Hepatocyte (in vitro differentiated cells): ENCODE results near the gene OR13A1. TPM values are rescaled to one million over a fixed set of nuclear protein-coding genes. Genes with fewer than 3 reads are reported as not detected.
A peak's percentile ranks its signal among the peaks of the same experiment; 100 is the strongest.
"Not testable (repeated sequence)": the region's sequence is repeated elsewhere in the genome, so short reads cannot be mapped to it uniquely, and the experiment has no call there.

Experiments
- DNase-seq: peaks from one replicate; pipeline ENCODE4 v3.0.0-alpha.2; 2016; ENCODE audit warnings: low spot score
- H2AFZ ChIP-seq: fragments of 200-600 bp; sonication (generic); 2 replicates; pipeline ENCODE4 v1.6.0; 2016; ENCODE audit warnings: antibody characterized with exemption, mild to moderate bottlenecking
- H3K27ac ChIP-seq: fragments of 200-600 bp; sonication (generic); 2 replicates; pipeline ENCODE4 v1.5.1; 2016; ENCODE audit warnings: mild to moderate bottlenecking
- H3K27me3 ChIP-seq: fragments of 200-600 bp; sonication (generic); 2 replicates; pipeline ENCODE4 v1.6.1; 2016
- H3K36me3 ChIP-seq: fragments of 200-600 bp; sonication (generic); replicated peaks from 2 replicates; pipeline ENCODE4 v1.5.1; 2016; ENCODE audit warnings: low read depth; ENCODE audit not compliant: insufficient read depth
- H3K4me1 ChIP-seq: fragments of 200-600 bp; sonication (generic); 2 replicates; pipeline ENCODE4 v1.5.1; 2016; ENCODE audit warnings: mild to moderate bottlenecking, moderate library complexity; ENCODE audit not compliant: insufficient read depth
- H3K4me2 ChIP-seq: fragments of 200-600 bp; sonication (generic); 2 replicates; pipeline ENCODE4 v1.6.0; 2016
- H3K4me3 ChIP-seq: fragments of 200-600 bp; sonication (generic); 2 replicates; pipeline ENCODE4 v1.5.1; 2016; ENCODE audit warnings: mild to moderate bottlenecking
- H3K79me2 ChIP-seq: fragments of 200-600 bp; sonication (generic); 2 replicates; pipeline ENCODE4 v1.6.0; 2017; ENCODE audit warnings: mild to moderate bottlenecking
- H3K9me2 ChIP-seq: fragments of 200-600 bp; sonication (generic); replicated peaks from 2 replicates; pipeline ENCODE4 v1.6.0; 2017; ENCODE audit warnings: mild to moderate bottlenecking; ENCODE audit not compliant: insufficient read depth
- H3K9me3 ChIP-seq: fragments of 200-600 bp; sonication (generic); 2 replicates; pipeline ENCODE4 v1.5.1; 2016; ENCODE audit warnings: low read depth, mild to moderate bottlenecking
- H4K20me1 ChIP-seq: fragments of 200-600 bp; sonication (generic); 2 replicates; pipeline ENCODE4 v1.6.0; 2016; ENCODE audit warnings: mild to moderate bottlenecking; ENCODE audit not compliant: insufficient read depth, poor library complexity, severe bottlenecking
- EZH2 ChIP-seq: fragments of 200-600 bp; sonication (generic); IDR thresholded peaks from 2 replicates; pipeline ENCODE4 v1.6.1; 2016; ENCODE audit warnings: antibody characterized with exemption, mild to moderate bottlenecking, borderline replicate concordance
- EZH2phosphoT487 ChIP-seq: fragments of 200-600 bp; sonication (generic); IDR thresholded peaks from one replicate; pipeline ENCODE4 v1.6.1; 2018; ENCODE audit warnings: antibody characterized with exemption, mild to moderate bottlenecking, low read depth, moderate library complexity; ENCODE audit not compliant: unreplicated experiment, severe bottlenecking
- WGBS: methylation state at CpG from one replicate; pipeline ENCODE4 v1.1.6; 2016; ENCODE audit warnings: low lambda C conversion rate; ENCODE audit errors: missing lambda C conversion rate; 5-methylcytosine and 5-hydroxymethylcytosine counted together
- polyA plus RNA-seq: library from polyadenylated mRNA; unstranded; fragments of >200 nt; fragmentation: Nextera tagmentation; extraction: Ambion mirVana; gene quantifications from 2 replicates; pipeline ENCODE4 v1.2.1, GENCODE V29; 2016
- total RNA-seq: library from RNA; depleted of rRNA; stranded (reverse); fragments of >200 nt; gene quantifications from 2 replicates; pipeline ENCODE4 v1.2.3, GENCODE V29; 2014
- TF ChIP-seq, protein P1 (sequence below): fragments of 200-600 bp; sonication (generic); IDR thresholded peaks from 2 replicates; pipeline ENCODE4 v1.5.1; 2016; ENCODE audit warnings: antibody characterized with exemption, mild to moderate bottlenecking; ENCODE audit not compliant: poor library complexity

Gene OR13A1, protein sequence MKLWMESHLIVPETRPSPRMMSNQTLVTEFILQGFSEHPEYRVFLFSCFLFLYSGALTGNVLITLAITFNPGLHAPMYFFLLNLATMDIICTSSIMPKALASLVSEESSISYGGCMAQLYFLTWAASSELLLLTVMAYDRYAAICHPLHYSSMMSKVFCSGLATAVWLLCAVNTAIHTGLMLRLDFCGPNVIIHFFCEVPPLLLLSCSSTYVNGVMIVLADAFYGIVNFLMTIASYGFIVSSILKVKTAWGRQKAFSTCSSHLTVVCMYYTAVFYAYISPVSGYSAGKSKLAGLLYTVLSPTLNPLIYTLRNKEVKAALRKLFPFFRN
- total RNA-seq (0.37 TPM in 1 of 2 replicates, not detected in the other), polyA plus RNA-seq (not detected in 2 replicates)

DNA sequence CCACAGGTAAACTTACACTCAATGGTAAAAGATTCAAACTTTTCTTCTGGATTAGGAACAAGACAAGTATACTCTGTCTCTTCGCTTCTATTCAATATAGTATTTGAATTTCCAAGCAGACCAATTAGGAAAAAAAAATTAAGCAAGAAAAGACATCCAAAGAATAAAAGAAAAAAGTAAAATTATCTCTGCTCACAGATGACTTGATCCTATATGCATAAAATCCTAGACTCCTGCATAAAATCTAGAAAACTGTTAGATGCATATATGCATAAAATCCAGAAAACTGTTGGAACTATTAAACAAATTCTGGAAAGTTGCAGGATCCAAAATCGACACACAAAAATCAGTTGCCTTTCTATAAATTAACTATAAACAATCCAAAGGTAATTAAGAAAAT, at the start of gene OR13A1:
TSS of gene OR13A1 (minus strand) at position 101 of the 400 bp plus-strand sequence. CDS start 11,186 bp downstream, outside the sequence.
- no peak within 1 kb of the TSS for H3K4me3 ChIP-seq
- H3K79me2 ChIP-seq, result no peaks in the 10 kb centered on the region
- no peaks in the 10 kb centered on the region for H3K36me3 ChIP-seq
- no peak for TF ChIP-seq EZH2
- TF ChIP-seq, protein P1, sequence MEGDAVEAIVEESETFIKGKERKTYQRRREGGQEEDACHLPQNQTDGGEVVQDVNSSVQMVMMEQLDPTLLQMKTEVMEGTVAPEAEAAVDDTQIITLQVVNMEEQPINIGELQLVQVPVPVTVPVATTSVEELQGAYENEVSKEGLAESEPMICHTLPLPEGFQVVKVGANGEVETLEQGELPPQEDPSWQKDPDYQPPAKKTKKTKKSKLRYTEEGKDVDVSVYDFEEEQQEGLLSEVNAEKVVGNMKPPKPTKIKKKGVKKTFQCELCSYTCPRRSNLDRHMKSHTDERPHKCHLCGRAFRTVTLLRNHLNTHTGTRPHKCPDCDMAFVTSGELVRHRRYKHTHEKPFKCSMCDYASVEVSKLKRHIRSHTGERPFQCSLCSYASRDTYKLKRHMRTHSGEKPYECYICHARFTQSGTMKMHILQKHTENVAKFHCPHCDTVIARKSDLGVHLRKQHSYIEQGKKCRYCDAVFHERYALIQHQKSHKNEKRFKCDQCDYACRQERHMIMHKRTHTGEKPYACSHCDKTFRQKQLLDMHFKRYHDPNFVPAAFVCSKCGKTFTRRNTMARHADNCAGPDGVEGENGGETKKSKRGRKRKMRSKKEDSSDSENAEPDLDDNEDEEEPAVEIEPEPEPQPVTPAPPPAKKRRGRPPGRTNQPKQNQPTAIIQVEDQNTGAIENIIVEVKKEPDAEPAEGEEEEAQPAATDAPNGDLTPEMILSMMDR, result no peak
- no peak for TF ChIP-seq EZH2phosphoT487
- H3K4me2 ChIP-seq, result no peak within 1 kb of the TSS
- H2AFZ ChIP-seq, result no peak within 1 kb of the TSS
- no peaks in the 10 kb centered on the region for H3K9me2 ChIP-seq
- WGBS, result 83% methylated on average over 2 of the region's 2 CpGs
- H3K27ac ChIP-seq, result no peak within 1 kb of the TSS
- no peaks in the 10 kb centered on the region for H3K27me3 ChIP-seq
- DNase-seq, result no peak
- no peaks in the 10 kb centered on the region for H3K4me1 ChIP-seq
- no peaks in the 10 kb centered on the region for H4K20me1 ChIP-seq
- no peaks in the 10 kb centered on the region for H3K9me3 ChIP-seq

DNA sequence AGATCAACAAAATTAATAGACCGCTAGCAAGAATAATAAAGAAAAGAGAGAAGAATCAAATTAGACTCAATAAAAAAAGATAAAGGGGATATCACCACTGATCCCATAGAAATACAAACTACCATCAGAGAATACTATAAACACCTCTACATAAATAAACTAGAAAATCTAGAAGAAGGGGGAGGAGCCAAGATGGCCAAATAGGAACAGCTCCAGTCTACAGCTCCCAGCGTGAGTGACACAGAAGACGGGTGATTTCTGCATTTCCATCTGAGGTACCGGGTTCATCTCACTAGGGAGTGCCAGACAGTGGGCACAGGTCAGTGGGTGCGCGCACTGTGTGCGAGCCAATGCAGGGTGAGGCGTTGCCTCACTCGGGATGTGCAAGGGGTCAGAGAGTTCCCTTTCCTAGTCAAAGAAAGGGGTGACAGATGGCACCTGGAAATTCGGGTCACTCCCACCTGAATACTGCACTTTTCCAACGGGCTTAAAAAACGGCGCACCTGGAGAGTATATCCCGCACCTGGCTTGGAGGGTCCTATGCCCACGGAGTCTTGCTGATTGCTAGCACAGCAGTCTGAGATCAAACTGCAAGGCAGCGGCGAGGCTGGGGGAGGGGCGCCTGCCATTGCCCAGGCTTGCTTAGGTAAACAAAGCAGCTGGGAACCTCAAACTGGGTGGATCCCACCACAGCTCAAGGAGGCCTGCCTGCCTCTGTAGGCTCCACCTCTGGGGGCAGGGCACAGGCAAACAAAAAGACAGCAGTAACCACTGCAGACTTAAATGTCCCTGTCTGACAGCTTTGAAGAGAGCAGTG, 46.8 kb upstream of the OR13A1 start:
- H4K20me1 ChIP-seq, H3K4me3 ChIP-seq, H3K36me3 ChIP-seq, H3K27me3 ChIP-seq, H3K4me1 ChIP-seq, H3K27ac ChIP-seq, DNase-seq, H3K79me2 ChIP-seq, H3K9me2 ChIP-seq, H3K9me3 ChIP-seq: not testable (repeated sequence)
- peak overlapping the region; percentile 70 for H3K4me2 ChIP-seq
- H2AFZ ChIP-seq, result peak overlapping the region; percentile 26
- WGBS, result 32% methylated on average over 18 of the region's 18 CpGs

DNA sequence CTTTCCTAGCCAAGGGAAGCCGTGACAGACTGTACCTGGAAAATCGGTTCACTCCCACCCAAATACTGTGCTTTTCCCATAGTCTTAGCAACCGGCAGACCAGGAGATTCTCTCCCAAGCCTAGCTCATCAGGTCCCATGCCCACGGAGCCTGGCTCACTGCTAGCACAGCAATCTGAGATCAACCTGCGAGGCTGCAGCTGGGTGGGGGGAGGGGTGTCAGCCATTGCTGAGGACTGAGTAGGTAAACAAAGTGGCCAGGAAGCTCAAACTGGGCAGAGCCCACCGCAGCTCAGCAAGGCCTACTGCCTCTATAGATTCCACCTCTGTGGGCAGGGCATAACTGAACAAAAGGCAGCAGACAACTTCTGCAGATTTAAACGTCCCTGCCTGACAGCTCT, 43.6 kb upstream of the OR13A1 start:
- H3K27ac ChIP-seq, H3K9me3 ChIP-seq, H3K27me3 ChIP-seq, DNase-seq, H3K9me2 ChIP-seq, H3K79me2 ChIP-seq, H3K4me3 ChIP-seq, H2AFZ ChIP-seq, H3K4me2 ChIP-seq, H3K4me1 ChIP-seq, H3K36me3 ChIP-seq, H4K20me1 ChIP-seq: not testable (repeated sequence)
- WGBS, result 54% methylated on average over 7 of the region's 7 CpGs

DNA sequence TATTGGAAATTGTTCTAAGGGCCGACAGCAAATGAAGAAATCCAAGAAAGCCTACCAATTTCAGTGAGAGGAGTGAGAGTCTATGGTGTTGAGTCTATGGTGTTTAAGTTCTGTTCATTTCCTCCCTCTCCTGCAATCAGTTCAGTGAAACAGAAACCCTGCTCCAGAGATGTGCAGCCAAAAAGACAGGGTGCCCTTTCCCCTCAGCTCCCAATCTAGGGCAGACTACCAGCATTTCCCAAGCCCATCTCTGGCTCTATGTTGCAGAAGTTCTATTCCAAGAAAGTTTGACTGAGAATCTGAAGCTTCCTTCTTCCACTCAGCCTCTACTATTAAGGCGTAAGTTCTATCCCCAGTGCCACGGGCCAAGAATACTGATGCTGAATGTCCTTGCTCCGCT, 40.1 kb upstream of the OR13A1 start:
- no peaks in the 10 kb centered on the region for H3K36me3 ChIP-seq
- H3K79me2 ChIP-seq, result no peaks in the 10 kb centered on the region
- no peaks in the 10 kb centered on the region for H3K9me2 ChIP-seq
- H3K27ac ChIP-seq, result no peak overlapping the region
- TF ChIP-seq EZH2phosphoT487 (no peak), EZH2 (no peak)
- TF ChIP-seq, protein P1, result no peak
- no peak overlapping the region for H3K4me3 ChIP-seq
- H3K9me3 ChIP-seq, result no peaks in the 10 kb centered on the region
- H3K27me3 ChIP-seq, result no peaks in the 10 kb centered on the region
- no peaks in the 10 kb centered on the region for H4K20me1 ChIP-seq
- H3K4me1 ChIP-seq, result no peaks in the 10 kb centered on the region
- DNase-seq, result no peak
- H3K4me2 ChIP-seq, result no peak overlapping the region
- H2AFZ ChIP-seq, result no peak overlapping the region
- 91% methylated on average over 4 of the region's 4 CpGs for WGBS
